ENCODE data around the gene PALMD.

Gene PALMD

GRCh38 chr1:99634971-99635624, 10.8 kb upstream of the PALMD start:
- no peak for DNase-seq (ENCODE audit: low read depth)

- no peak for DNase-seq (ENCODE audit: low read depth)
Observed at GRCh38 chr1:99635664-99636063, 10.2 kb upstream of the PALMD start.

GRCh38 chr1:99636647-99637175, 9.2 kb upstream of the PALMD start:
- no peak for DNase-seq (ENCODE audit: low read depth)

- DNase-seq (ENCODE audit: low read depth): no peak
Observed at GRCh38 chr1:99638853-99639252, 7.1 kb upstream of the PALMD start.

DNA sequence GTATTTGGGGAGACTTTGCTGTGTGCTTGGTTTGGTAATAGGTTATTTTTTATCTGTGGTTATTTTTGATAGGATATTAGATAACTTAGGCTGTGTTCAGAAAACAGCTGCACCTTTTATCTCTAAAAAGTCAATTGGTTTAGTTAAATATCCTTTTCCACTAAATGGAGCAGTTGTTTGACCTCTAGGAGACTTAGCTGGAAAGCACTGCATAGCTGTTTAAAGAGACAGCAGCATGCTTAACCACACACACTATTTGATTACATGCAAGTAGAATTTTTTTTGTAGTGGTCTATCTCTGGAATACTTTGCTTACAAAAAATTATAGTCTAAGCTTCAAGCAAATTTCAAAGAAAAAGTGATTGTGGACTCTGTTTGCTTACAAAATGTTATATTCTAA, 6.5 kb upstream of the PALMD start:
- DNase-seq (ENCODE audit: low read depth): no peak

GRCh38 chr1:99639945-99640344, 6.0 kb upstream of the PALMD start:
- no peak for DNase-seq (ENCODE audit: low read depth)

DNA sequence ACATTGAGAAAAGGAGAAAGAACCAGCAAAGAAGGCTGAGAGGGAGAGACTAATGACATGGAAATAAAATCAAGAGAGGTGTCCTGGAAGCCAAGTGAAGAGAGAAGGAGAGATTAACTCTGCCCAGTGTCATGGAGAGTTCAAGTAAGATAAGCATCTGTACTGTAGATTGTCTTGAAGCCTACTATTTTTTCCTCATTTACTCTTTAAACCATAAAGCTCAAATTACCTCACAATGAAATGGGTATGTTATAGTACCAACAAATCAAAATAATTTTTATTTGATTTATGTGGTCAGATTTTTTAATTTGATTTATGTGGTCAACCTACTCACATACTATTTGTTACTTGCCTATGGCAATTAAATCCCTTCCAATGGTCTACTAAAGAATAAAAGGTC, 5.2 kb upstream of the PALMD start:
- DNase-seq (ENCODE audit: low read depth): no peak

GRCh38 chr1:99641558-99641957, 4.4 kb upstream of the PALMD start:
- no peak for DNase-seq (ENCODE audit: low read depth)

GRCh38 chr1:99642053-99642452, 3.9 kb upstream of the PALMD start:
- no peak for DNase-seq (ENCODE audit: low read depth)

DNA sequence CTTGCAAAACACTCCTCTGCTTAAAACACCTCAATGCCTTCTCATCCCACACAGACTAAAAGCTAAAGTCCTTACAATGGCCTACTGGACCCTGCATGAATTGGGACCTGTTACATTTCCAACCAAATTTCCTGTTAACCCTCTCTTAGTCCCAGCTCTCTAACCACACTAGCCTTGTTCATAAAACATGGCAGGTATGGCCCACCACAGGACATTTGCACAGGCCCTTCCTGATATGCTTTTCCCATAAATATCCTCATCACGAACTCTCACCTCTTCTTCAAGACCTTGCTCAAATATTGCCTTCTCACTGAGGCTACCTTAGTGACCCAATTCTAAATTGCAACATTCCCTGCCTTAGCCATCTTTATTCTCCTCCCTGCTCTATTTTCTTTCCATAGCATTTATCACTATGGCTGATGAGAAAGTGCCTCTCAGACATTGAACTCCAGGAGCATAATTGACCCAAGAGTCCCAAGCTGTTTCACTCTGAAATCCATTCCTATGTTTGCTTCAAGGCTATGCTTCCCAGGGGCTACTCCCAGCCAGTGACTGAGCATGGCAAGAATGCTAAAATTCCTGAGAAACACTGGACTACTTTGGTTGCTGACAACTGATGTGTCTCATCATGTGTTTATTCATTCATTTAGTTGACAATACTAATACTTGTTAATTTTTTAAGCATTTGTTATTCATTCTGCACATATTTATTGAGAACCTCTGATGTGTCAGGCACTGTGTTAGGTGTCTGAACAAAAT, 2.7 kb upstream of the PALMD start:
- no peak for DNase-seq (ENCODE audit: low read depth)

GRCh38 chr1:99644279-99645004, 1.5 kb upstream of the PALMD start:
- DNase-seq (ENCODE audit: low read depth): no peak

- DNase-seq (ENCODE audit: low read depth): no peak
Observed at GRCh38 chr1:99645203-99645602, 710 bp upstream of the PALMD start.

DNA sequence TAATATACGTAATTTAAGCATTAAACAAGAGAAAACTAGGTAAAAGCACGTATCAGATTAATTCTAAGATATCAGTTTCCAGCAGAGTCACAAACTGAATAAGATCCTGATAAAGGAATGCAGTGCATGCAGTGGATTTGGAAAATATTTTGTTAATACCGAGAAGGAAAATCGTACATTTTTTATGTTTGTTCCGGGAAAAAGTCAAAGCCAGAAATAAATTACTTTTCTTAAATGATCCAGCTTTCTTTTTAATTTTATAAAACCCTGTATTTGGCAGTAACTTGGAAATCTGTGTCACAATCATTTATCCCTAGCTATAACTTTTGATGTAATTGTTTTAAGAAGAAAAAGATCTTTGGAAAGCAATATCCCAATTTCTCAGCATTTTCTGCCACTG, 955 bp downstream of the PALMD start:
- no peak for DNase-seq (ENCODE audit: low read depth)

GRCh38 chr1:99647490-99647889, 1.6 kb downstream of the PALMD start:
- no peak for DNase-seq (ENCODE audit: low read depth)

DNA sequence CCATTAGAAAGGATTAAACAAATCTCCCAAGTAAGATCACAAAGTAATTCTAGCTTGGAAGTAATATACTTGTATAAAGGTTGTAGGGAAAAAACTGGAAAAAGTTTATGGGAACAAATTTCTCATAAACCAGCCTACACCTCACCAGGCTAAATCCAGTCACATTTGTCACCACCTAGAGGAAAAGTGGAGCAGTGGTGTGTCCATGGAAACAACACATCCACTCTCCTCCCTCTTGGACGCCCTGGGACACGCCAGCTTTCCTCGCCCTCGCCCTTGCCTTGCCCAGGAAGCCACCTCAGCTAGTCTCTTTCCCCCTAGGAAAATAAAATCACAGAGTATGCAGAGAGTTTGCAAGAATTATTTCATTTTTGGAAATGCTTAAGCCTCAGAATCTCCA, 2.2 kb downstream of the PALMD start:
- DNase-seq (ENCODE audit: low read depth): no peak

- no peak for DNase-seq (ENCODE audit: low read depth)
Observed at GRCh38 chr1:99650030-99650429, 4.1 kb downstream of the PALMD start.

- no peak for DNase-seq (ENCODE audit: low read depth)
Observed at GRCh38 chr1:99650773-99651437, 5.0 kb downstream of the PALMD start.

- no peak for DNase-seq (ENCODE audit: low read depth)
Observed at GRCh38 chr1:99652881-99653281, 7.0 kb downstream of the PALMD start.

- no peak for DNase-seq (ENCODE audit: low read depth)
Observed at GRCh38 chr1:99655376-99655775, 9.5 kb downstream of the PALMD start.

- no peak for DNase-seq (ENCODE audit: low read depth)
Observed at GRCh38 chr1:99656701-99657100, 10.8 kb downstream of the PALMD start.

- no peak for DNase-seq (ENCODE audit: low read depth)
Observed at GRCh38 chr1:99657213-99658030, 11.5 kb downstream of the PALMD start.

DNA sequence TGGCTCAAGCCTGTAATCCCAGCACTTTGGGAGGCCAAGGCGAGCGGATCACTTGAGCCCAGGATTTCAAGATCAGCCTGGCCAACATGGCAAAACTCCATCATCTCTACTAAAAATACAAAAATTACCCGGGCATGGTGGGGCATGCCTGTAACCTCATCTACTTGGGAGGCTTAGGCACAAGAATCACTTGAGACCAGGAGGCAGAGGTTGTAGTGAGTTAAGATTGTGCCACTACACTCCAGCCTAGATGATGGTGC, 12.0 kb downstream of the PALMD start:
- no peak for DNase-seq (ENCODE audit: low read depth)
